Measurements from ENCODE around the gene VAV3. TPM values are rescaled to one million over a fixed set of nuclear protein-coding genes. Genes with fewer than 3 reads are reported as not detected.

Gene VAV3
- polyA plus RNA-seq, 1 experiment: not detected

DNA sequence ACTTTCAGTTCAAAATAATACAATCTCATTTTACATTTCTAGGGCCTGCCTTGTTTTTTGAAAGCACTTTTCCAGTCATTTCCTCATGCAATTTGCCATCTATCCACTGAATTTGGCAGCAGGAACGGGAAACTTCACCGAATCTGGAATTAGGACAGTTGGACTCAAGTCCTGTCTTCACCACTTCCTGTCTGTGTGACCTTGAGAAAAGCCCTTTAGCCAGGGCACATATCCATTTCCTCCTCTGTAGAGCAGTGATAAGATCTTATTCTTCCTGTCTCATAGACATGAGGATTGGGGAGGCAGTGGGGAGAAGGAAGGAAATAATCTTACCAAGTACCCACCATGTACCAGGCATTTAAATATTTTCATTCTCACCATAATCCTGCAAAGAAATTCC is 12.0 kb downstream of the VAV3 start:
- H3K27me3 ChIP-seq (ENCODE audit: control insufficient read depth, insufficient read depth, low read length): peaks cover 3% of the 10 kb centered on the region
- TF ChIP-seq, protein P1, sequence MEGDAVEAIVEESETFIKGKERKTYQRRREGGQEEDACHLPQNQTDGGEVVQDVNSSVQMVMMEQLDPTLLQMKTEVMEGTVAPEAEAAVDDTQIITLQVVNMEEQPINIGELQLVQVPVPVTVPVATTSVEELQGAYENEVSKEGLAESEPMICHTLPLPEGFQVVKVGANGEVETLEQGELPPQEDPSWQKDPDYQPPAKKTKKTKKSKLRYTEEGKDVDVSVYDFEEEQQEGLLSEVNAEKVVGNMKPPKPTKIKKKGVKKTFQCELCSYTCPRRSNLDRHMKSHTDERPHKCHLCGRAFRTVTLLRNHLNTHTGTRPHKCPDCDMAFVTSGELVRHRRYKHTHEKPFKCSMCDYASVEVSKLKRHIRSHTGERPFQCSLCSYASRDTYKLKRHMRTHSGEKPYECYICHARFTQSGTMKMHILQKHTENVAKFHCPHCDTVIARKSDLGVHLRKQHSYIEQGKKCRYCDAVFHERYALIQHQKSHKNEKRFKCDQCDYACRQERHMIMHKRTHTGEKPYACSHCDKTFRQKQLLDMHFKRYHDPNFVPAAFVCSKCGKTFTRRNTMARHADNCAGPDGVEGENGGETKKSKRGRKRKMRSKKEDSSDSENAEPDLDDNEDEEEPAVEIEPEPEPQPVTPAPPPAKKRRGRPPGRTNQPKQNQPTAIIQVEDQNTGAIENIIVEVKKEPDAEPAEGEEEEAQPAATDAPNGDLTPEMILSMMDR (IDR thresholded peaks at IDR 0.05; ENCODE audit: insufficient read depth, low read depth, low read length): no peak
- POLR2A ChIA-PET: no interaction called here
- no peak for DNase-seq (ENCODE audit: low read depth)
- H3K36me3 ChIP-seq (ENCODE audit: control insufficient read depth, insufficient read depth, low read length): no peaks in the 10 kb centered on the region
- CTCF ChIA-PET: no interaction called here
- H3K4me3 ChIP-seq (ENCODE audit: low read depth, low read length): no peak overlapping the region

DNA sequence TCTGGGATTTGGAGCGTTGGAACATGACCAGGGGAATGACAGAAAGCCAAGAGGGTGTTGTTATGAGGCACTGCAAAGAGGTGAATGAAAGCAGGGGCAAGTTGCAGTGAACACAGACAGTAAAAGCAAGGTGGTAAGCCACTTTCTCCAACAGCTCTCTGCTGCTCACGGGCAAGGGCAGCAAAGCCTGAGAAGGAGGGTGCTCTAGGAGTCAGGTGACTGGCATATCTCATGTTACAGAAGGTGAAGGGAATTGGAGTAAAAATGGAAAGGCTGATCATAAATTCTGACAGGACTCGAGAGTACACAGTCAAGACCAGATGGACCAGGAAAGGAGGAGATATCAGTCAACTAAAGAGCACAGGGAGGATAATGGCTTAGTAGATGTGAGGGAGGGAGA is 14.5 kb downstream of the VAV3 start:
- Histone ChIP-seq H3K36me3 (ENCODE audit: control insufficient read depth, insufficient read depth, low read length) (no peaks in the 10 kb centered on the region), H3K4me3 (ENCODE audit: low read depth, low read length) (no peak overlapping the region), H3K27me3 (ENCODE audit: control insufficient read depth, insufficient read depth, low read length) (peaks cover 3% of the 10 kb centered on the region)
- TF ChIP-seq, protein P1 (IDR thresholded peaks at IDR 0.05; ENCODE audit: insufficient read depth, low read depth, low read length): no peak
- DNase-seq (ENCODE audit: low read depth): no peak
- ChIA-PET POLR2A (no interaction called here), CTCF (interaction anchor here (1.3 kb wide), 1 partner anchor 15 kb away, joined by 3 read pairs; no protein-coding TSS in a partner anchor)

DNA sequence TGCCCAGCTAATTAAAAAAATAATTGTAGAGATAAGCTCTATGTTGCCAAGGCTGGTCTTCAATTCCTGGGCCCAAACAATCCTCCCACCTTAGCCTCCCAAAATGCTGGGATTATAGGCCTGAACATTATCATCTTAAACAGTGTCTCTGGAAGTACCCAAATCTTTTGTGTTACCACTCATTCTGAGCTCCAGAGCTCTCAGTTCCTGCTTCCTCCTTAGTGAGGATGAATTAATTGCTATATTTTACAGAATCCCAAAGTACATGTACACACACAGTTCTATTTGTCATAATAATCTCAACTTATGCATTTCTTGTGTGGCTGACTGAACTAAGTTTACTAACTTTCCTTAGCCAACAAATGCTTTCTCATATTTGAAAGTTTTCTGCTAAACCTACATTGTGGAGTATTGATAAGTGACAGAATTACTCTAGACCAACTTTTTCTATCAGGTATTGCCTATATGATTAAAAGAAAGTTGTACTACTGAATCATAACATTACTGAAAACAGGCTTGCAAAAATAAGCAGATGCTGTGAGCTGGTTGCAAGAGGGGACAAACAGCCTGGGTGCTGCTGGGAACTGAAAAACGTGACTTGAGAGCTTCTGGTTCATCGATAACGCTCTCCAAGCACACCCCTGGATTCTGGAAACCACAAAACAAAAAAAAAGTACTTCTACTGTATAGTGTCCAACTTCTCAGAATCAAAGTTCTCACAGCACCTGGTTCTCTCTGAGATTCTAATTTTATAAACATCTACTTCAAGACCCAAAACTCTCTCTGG is 15.3 kb downstream of the VAV3 start:
- POLR2A ChIA-PET: no interaction called here

DNA sequence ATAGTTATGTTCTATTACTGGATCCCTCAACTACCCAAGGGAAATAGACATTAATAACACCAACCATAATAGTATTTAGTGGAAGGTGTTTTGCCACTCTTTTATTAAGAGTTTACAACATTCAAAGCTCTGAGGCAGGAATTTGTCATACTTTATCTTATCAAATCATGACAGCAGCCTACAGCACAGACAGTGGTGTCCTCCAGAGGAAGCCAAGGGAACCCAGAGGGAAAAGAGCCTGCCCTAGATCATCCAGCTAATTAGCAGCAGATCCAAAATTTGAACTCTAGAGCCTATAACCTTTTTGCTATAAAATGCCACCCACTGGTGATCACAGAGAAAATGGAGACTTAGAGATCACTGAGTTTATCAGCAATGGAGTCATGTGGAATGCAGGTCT is 18.2 kb downstream of the VAV3 start:
- POLR2A ChIA-PET: no interaction called here
- CTCF ChIA-PET: no interaction called here
- TF ChIP-seq, protein P1 (IDR thresholded peaks at IDR 0.05; ENCODE audit: insufficient read depth, low read depth, low read length): no peak
- Histone ChIP-seq H3K27me3 (ENCODE audit: control insufficient read depth, insufficient read depth, low read length) (peaks cover 1% of the 10 kb centered on the region; the same call in 1 of the 2 replicates), H3K36me3 (ENCODE audit: control insufficient read depth, insufficient read depth, low read length) (no peaks in the 10 kb centered on the region), H3K4me3 (ENCODE audit: low read depth, low read length) (no peak overlapping the region)
- no peak for DNase-seq (ENCODE audit: low read depth)

More for the DNA sequence above, 15.3 kb downstream of the VAV3 start:
- H3K36me3 ChIP-seq (ENCODE audit: control insufficient read depth, insufficient read depth, low read length): no peaks in the 10 kb centered on the region
- TF ChIP-seq, protein P1 (IDR thresholded peaks at IDR 0.05; ENCODE audit: insufficient read depth, low read depth, low read length): no peak
- H3K27me3 ChIP-seq (ENCODE audit: control insufficient read depth, insufficient read depth, low read length): peaks cover 1% of the 10 kb centered on the region; the same call in 1 of the 2 replicates
- no peak for DNase-seq (ENCODE audit: low read depth)
- H3K4me3 ChIP-seq (ENCODE audit: low read depth, low read length): no peak overlapping the region
- CTCF ChIA-PET: interaction anchor here (1.3 kb wide), 1 partner anchor 16 kb away, joined by 3 read pairs; no protein-coding TSS in a partner anchor

DNA sequence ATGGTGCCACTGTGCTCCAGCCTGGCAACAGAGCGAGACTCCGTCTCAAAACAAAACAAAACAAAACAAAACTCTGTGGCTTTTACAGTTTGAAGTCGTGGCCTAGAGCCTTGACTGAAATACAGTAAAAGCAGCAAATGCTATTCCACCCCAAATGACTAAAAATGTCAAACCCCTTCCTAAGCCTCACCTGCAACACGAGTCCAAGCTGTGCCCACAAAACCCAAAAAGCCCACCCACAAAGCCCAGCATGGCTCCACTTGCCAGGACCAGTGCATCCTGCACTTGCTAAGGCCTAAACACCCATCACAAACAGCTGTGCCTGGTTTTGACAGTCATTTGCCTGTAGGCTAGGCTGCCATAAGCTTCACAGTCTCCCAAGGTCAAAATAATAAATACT is 21.3 kb downstream of the VAV3 start:
- CTCF ChIA-PET: no interaction called here
- POLR2A ChIA-PET: no interaction called here
- Histone ChIP-seq H3K27me3 (ENCODE audit: control insufficient read depth, insufficient read depth, low read length) (0 out of 2 replicates have a peak, but pooled peaks cover 2% of the 10 kb centered on the region), H3K36me3 (ENCODE audit: control insufficient read depth, insufficient read depth, low read length) (no peaks in the 10 kb centered on the region), H3K4me3 (ENCODE audit: low read depth, low read length) (no peak overlapping the region)
- TF ChIP-seq, protein P1 (IDR thresholded peaks at IDR 0.05; ENCODE audit: insufficient read depth, low read depth, low read length): no peak
- no peak for DNase-seq (ENCODE audit: low read depth)

Data from BJ (cell line).